ENCODE results near the gene NRAS. TPM values are rescaled to one million over a fixed set of nuclear protein-coding genes. Genes with fewer than 3 reads are reported as not detected.
A peak's percentile ranks its signal among the peaks of the same experiment; 100 is the strongest.

The NRAS gene
- total and polyA plus RNA-seq, 9 of the 15 experiments (the other 6 are each of a cell fraction or from before 2014, with no cell fraction given), result 40.7 to 94.5 (median 75.4) TPM

GRCh38 chr1:114716304-114717170 lies at the start of gene NRAS (continued):
- no peak for TF ChIP-seq THAP12 (CRISPR knock-in tag; IDR thresholded peaks at IDR 0.05)
- no peak; the same call in 1 of the 2 replicates for TF ChIP-seq MAFK (IDR thresholded peaks at IDR 0.05; ENCODE audit: low read length)
- peak; percentile 81; the same call in 1 of the 2 replicates for TF ChIP-seq ILF3 (IDR thresholded peaks at IDR 0.05; ENCODE audit: borderline replicate concordance)
- peak in 1 of 2 experiments; percentile 78; a peak in 1 of 4 replicates for TF ChIP-seq MLLT1 (IDR thresholded peaks at IDR 0.05)
- TF ChIP-seq MCM7 (IDR thresholded peaks at IDR 0.05), result no peak
- peak; percentile 88 for TF ChIP-seq CXXC5 (CRISPR knock-in tag; IDR thresholded peaks at IDR 0.05)
- peak; percentile 98 for TF ChIP-seq PRDM10 (IDR thresholded peaks at IDR 0.05; ENCODE audit: partially characterized antibody)
- peak; percentile 47; the same call in 1 of the 2 replicates for TF ChIP-seq ATF3 (IDR thresholded peaks at IDR 0.05)
- 0 out of 2 replicates have a peak, but pooled peaks have one; percentile 43 for TF ChIP-seq ATF3 (CRISPR knock-in tag; conservative IDR thresholded peaks at IDR 0.05)
- TF ChIP-seq U2AF2 (optimal IDR thresholded peaks at IDR 0.05; ENCODE audit: low read depth, low read length), result no peak
- TF ChIP-seq HMG20B (CRISPR knock-in tag; IDR thresholded peaks at IDR 0.05), result no peak
- TF ChIP-seq NRF1 (conservative IDR thresholded peaks at IDR 0.05 in 1 of 2, IDR thresholded peaks at IDR 0.05 in 1 of 2), result peak in 1 of 2 experiments; percentile 33; a peak in 1 of 4 replicates
- TF ChIP-seq NFIX (CRISPR knock-in tag; IDR thresholded peaks at IDR 0.05; ENCODE audit: low read depth), result no peak
- TF ChIP-seq ZKSCAN1 (IDR thresholded peaks at IDR 0.05; ENCODE audit: low read depth, low read length), result peak; percentile 35; the same call in 1 of the 2 replicates
- TF ChIP-seq MYBL2 (IDR thresholded peaks at IDR 0.05; ENCODE audit: low read depth), result no peak; the same call in 1 of the 2 replicates
- no peak for TF ChIP-seq MYBL2 (CRISPR knock-in tag; IDR thresholded peaks at IDR 0.05; ENCODE audit: borderline replicate concordance)
